Measurements from ENCODE around the gene URB1.
A peak's percentile ranks its signal among the peaks of the same experiment; 100 is the strongest.

The URB1 gene

DNA sequence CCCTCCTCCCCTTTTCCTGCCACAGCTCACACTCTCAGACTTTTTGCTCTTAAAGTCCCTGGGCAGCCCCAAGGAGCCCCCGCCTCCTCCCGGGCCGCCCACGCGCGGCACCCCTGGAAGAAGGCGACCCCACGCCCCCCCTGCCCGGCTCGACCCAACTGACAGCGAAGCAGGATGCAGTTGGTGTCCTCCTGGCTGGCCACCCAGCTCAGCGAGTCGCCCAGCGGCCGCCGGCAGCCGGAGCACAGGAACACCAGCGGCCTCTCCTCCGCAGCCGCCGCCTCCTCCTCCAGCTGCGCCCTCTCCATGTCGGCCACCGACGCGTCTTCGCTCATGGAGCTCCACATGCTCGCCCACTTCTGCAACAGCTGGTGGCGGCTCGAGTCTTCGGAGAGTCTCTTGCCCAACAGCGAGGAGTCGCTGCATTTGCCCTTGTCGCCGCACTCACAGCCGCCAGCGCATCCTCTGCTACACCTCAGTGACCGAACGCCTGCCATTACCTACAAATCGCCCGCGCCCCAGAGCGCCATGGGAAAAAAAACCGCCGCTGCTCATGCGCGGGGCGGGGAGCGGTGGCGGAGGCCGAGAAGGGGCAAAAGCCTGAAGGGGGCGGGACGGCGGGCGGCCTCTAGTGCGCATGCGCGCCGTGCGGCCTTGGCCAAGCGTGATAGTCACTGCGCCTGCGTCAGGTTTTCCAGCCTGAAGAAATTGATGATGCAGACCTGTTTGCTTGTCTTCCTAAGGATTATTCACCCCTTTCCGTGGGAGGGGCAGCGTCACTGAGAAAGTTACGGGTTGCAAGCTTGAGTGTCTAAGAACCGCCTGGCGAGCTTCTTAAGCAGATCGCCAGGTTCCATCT is 114.1 kb downstream of the URB1 start, which contains the start of gene MIS18A:
TSS of gene MIS18A (minus strand) at position 532 of the 859 bp plus-strand sequence. CDS start at position 497, 35 bp downstream.
- H2BK120ac ChIP-seq (ENCODE audit: low read depth, low read length) = no peak within 1 kb of the TSS
- no peak within 1 kb of the TSS for H4K91ac ChIP-seq (ENCODE audit: low read depth, low read length, poor library complexity)
- no peaks in the 10 kb centered on the region for H3K27me3 ChIP-seq (ENCODE audit: control insufficient read depth in 3 of 3, insufficient read depth in 3 of 3, low read depth in 1 of 3, low read length in 3 of 3)
- H2AK5ac ChIP-seq (ENCODE audit: low read depth, low read length) = peak within 1 kb of the TSS; percentile 9
- no peak within 1 kb of the TSS for H4K8ac ChIP-seq (ENCODE audit: low read depth, low read length)
- H3K79me1 ChIP-seq (ENCODE audit: low read depth, low read length) = no peaks in the 10 kb centered on the region
- no peak within 1 kb of the TSS for H2BK15ac ChIP-seq (ENCODE audit: low read length)
- peak within 1 kb of the TSS; percentile 71 for H3K27ac ChIP-seq (replicated peaks; ENCODE audit: low read length)
- peak within 1 kb of the TSS; percentile 77 for H3K14ac ChIP-seq (ENCODE audit: low read length)
- WGBS, 2 donors (ENCODE audit: extremely low coverage in 2 of 2, insufficient read length in 2 of 2, insufficient replicate concordance in 1 of 2) = no CpG with 5 or more reads among the region's 69 CpGs
- peak within 1 kb of the TSS; percentile 95 for H3K9ac ChIP-seq (ENCODE audit: low read depth, low read length, poor library complexity)
- peak within 1 kb of the TSS; percentile 84 to 96 for H3K4me3 ChIP-seq (ENCODE audit: low read length in 2 of 2)
- peaks cover 4 to 19% of the 10 kb centered on the region in 2 donors for H3K36me3 ChIP-seq (replicated peaks in 1 of 2; ENCODE audit: control insufficient read depth in 2 of 2, insufficient read depth in 2 of 2, low read length in 2 of 2)
- peak within 1 kb of the TSS; percentile 96 for H3K23ac ChIP-seq (ENCODE audit: low read depth, low read length, poor library complexity)
- no peak within 1 kb of the TSS for H2BK5ac ChIP-seq (ENCODE audit: low read length)
- no peaks in the 10 kb centered on the region for H3K9me3 ChIP-seq (replicated peaks in 1 of 2; ENCODE audit: control insufficient read depth in 2 of 2, insufficient read depth in 1 of 2, low read depth in 1 of 2, low read length in 2 of 2)
- H2BK12ac ChIP-seq (ENCODE audit: low read length) = no peak within 1 kb of the TSS
- H3K4ac ChIP-seq (ENCODE audit: low read length) = no peak within 1 kb of the TSS
- peak; percentile 95 for DNase-seq (ENCODE audit: low spot score)
- H3K18ac ChIP-seq (ENCODE audit: low read length) = peak within 1 kb of the TSS; percentile 96
- H3K4me1 ChIP-seq (ENCODE audit: control insufficient read depth in 2 of 2, insufficient read depth in 1 of 2, low read depth in 1 of 2, low read length in 2 of 2) = peaks cover 2 to 4% of the 10 kb centered on the region in 2 donors
- peak within 1 kb of the TSS; percentile 95 for H2AFZ ChIP-seq (ENCODE audit: low read length)
- peak within 1 kb of the TSS; percentile 71 for H3K4me2 ChIP-seq (ENCODE audit: insufficient read depth, low read length, poor library complexity, severe bottlenecking)

DNA sequence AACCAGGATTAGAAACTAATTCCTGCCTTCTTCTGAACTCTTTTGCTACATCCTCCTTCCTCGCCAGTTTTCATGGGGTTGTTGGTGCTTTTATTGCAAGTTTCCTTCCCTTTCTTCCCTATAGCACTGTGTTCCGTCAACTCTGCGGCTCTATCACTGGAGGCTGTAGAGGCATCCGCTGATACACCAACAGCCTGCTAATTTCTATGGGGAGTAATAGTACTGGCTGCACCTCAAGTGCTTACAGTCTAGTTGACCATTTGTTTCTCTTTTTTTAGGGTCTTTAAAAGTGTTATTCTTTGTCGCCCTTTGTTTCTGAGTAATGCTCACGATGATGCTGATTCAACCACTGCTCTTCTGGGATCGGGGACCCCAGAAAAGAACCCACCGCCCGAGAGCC is 114.7 kb downstream of the URB1 start:
- Histone ChIP-seq H3K4ac (ENCODE audit: low read length) (no peak overlapping the region), H3K4me3 (ENCODE audit: low read length in 2 of 2) (peak overlapping the region; percentile 84 to 96), H4K8ac (ENCODE audit: low read depth, low read length) (no peak overlapping the region), H3K27ac (replicated peaks; ENCODE audit: low read length) (no peak overlapping the region), H3K27me3 (ENCODE audit: control insufficient read depth in 3 of 3, insufficient read depth in 3 of 3, low read depth in 1 of 3, low read length in 3 of 3) (no peaks in the 10 kb centered on the region), H3K4me2 (ENCODE audit: insufficient read depth, low read length, poor library complexity, severe bottlenecking) (peak overlapping the region; percentile 68), H2BK5ac (ENCODE audit: low read length) (no peak overlapping the region), H4K91ac (ENCODE audit: low read depth, low read length, poor library complexity) (no peak overlapping the region), H3K9ac (ENCODE audit: low read depth, low read length, poor library complexity) (peak overlapping the region; percentile 95), H2BK120ac (ENCODE audit: low read depth, low read length) (no peak overlapping the region), H3K18ac (ENCODE audit: low read length) (no peak overlapping the region), H3K79me1 (ENCODE audit: low read depth, low read length) (no peaks in the 10 kb centered on the region), H3K9me3 (replicated peaks in 1 of 2; ENCODE audit: control insufficient read depth in 2 of 2, insufficient read depth in 1 of 2, low read depth in 1 of 2, low read length in 2 of 2) (no peaks in the 10 kb centered on the region), H3K23ac (ENCODE audit: low read depth, low read length, poor library complexity) (no peak overlapping the region), H2BK15ac (ENCODE audit: low read length) (no peak overlapping the region), H2BK12ac (ENCODE audit: low read length) (no peak overlapping the region), H3K36me3 (replicated peaks in 1 of 2; ENCODE audit: control insufficient read depth in 2 of 2, insufficient read depth in 2 of 2, low read length in 2 of 2) (peaks cover 4 to 26% of the 10 kb centered on the region in 2 donors), H3K4me1 (ENCODE audit: control insufficient read depth in 2 of 2, insufficient read depth in 1 of 2, low read depth in 1 of 2, low read length in 2 of 2) (peaks cover 2 to 4% of the 10 kb centered on the region in 2 donors), H2AK5ac (ENCODE audit: low read depth, low read length) (no peak overlapping the region), H3K14ac (ENCODE audit: low read length) (no peak overlapping the region), H2AFZ (ENCODE audit: low read length) (peak overlapping the region; percentile 95)
- WGBS, 2 donors (ENCODE audit: extremely low coverage in 2 of 2, insufficient read length in 2 of 2, insufficient replicate concordance in 1 of 2) = no CpG with 5 or more reads among the region's 9 CpGs
- no peak for DNase-seq (ENCODE audit: low spot score)

DNA sequence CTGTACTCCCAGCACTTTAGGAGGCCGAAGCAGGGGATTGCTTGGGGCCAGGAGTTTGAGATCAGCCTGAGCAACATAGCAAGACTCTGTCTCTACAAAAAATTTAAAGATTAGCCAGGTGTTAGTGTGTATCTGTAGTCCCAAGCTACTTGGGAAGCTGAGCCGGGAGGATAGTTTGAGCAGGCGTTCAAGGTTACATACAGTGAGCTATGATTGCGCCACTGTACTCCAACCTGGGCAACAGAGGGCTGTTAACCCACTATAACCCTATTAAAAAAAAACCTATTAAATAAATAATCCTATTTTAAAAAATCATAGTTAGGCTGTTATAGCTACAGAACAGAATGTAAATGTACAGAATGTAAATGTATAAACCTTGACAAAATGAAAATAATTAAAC is 116.1 kb downstream of the URB1 start:
- no peak overlapping the region for H4K8ac ChIP-seq (ENCODE audit: low read depth, low read length)
- no peaks in the 10 kb centered on the region for H3K9me3 ChIP-seq (replicated peaks in 1 of 2; ENCODE audit: control insufficient read depth in 2 of 2, insufficient read depth in 1 of 2, low read depth in 1 of 2, low read length in 2 of 2)
- H2BK12ac ChIP-seq (ENCODE audit: low read length) = no peak overlapping the region
- H3K4ac ChIP-seq (ENCODE audit: low read length) = no peak overlapping the region
- no peak overlapping the region for H3K4me3 ChIP-seq (ENCODE audit: low read length in 2 of 2)
- WGBS, 2 donors (ENCODE audit: extremely low coverage in 2 of 2, insufficient read length in 2 of 2, insufficient replicate concordance in 1 of 2) = no CpG with 5 or more reads among the region's 4 CpGs
- no peak overlapping the region for H3K4me2 ChIP-seq (ENCODE audit: insufficient read depth, low read length, poor library complexity, severe bottlenecking)
- no peak overlapping the region for H2BK5ac ChIP-seq (ENCODE audit: low read length)
- H2BK15ac ChIP-seq (ENCODE audit: low read length) = no peak overlapping the region
- H3K27me3 ChIP-seq (ENCODE audit: control insufficient read depth in 3 of 3, insufficient read depth in 3 of 3, low read depth in 1 of 3, low read length in 3 of 3) = no peaks in the 10 kb centered on the region
- peaks cover 2 to 4% of the 10 kb centered on the region in 2 donors for H3K4me1 ChIP-seq (ENCODE audit: control insufficient read depth in 2 of 2, insufficient read depth in 1 of 2, low read depth in 1 of 2, low read length in 2 of 2)
- no peak overlapping the region for H2BK120ac ChIP-seq (ENCODE audit: low read depth, low read length)
- no peak for DNase-seq (ENCODE audit: low spot score)
- H3K36me3 ChIP-seq (replicated peaks in 1 of 2; ENCODE audit: control insufficient read depth in 2 of 2, insufficient read depth in 2 of 2, low read length in 2 of 2) = peaks cover 7 to 39% of the 10 kb centered on the region in 2 donors
- no peak overlapping the region for H3K14ac ChIP-seq (ENCODE audit: low read length)
- H3K27ac ChIP-seq (replicated peaks; ENCODE audit: low read length) = no peak overlapping the region
- H3K79me1 ChIP-seq (ENCODE audit: low read depth, low read length) = no peaks in the 10 kb centered on the region
- no peak overlapping the region for H4K91ac ChIP-seq (ENCODE audit: low read depth, low read length, poor library complexity)
- no peak overlapping the region for H3K18ac ChIP-seq (ENCODE audit: low read length)
- H2AK5ac ChIP-seq (ENCODE audit: low read depth, low read length) = no peak overlapping the region
- H2AFZ ChIP-seq (ENCODE audit: low read length) = no peak overlapping the region
- H3K9ac ChIP-seq (ENCODE audit: low read depth, low read length, poor library complexity) = no peak overlapping the region
- no peak overlapping the region for H3K23ac ChIP-seq (ENCODE audit: low read depth, low read length, poor library complexity)

DNA sequence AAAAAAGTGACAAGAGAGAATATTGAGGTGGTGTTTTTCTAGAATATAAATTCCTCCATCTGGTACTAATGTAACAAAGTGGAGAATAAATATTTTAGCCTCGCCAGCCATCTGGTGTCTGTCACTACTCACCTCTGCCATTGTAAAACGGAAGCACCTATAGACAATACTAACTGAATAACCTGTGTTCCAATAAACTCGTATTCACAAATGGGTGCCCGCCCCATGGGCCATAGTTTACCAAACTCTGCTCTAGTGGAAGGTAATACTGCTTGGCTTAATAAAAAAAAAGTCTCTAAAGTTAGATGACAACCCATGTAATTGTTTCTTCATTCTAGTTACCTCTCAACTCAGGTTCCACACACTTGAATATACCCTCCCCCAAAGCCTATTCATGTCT is 122.1 kb downstream of the URB1 start:
- no peak overlapping the region for H4K91ac ChIP-seq (ENCODE audit: low read depth, low read length, poor library complexity)
- H3K14ac ChIP-seq (ENCODE audit: low read length) = no peak overlapping the region
- no peaks in the 10 kb centered on the region for H3K27me3 ChIP-seq (ENCODE audit: control insufficient read depth in 3 of 3, insufficient read depth in 3 of 3, low read depth in 1 of 3, low read length in 3 of 3)
- no peak overlapping the region for H2AK5ac ChIP-seq (ENCODE audit: low read depth, low read length)
- no peaks in the 10 kb centered on the region for H3K4me1 ChIP-seq (ENCODE audit: control insufficient read depth in 2 of 2, insufficient read depth in 1 of 2, low read depth in 1 of 2, low read length in 2 of 2)
- no peak overlapping the region for H2BK12ac ChIP-seq (ENCODE audit: low read length)
- no peak overlapping the region for H2BK120ac ChIP-seq (ENCODE audit: low read depth, low read length)
- no peak overlapping the region for H2AFZ ChIP-seq (ENCODE audit: low read length)
- no peak overlapping the region for H4K8ac ChIP-seq (ENCODE audit: low read depth, low read length)
- H3K4ac ChIP-seq (ENCODE audit: low read length) = no peak overlapping the region
- no peak overlapping the region for H2BK5ac ChIP-seq (ENCODE audit: low read length)
- no peak overlapping the region for H3K23ac ChIP-seq (ENCODE audit: low read depth, low read length, poor library complexity)
- no peak overlapping the region for H3K27ac ChIP-seq (replicated peaks; ENCODE audit: low read length)
- H3K18ac ChIP-seq (ENCODE audit: low read length) = no peak overlapping the region
- no peak for DNase-seq (ENCODE audit: low spot score)
- H3K9ac ChIP-seq (ENCODE audit: low read depth, low read length, poor library complexity) = no peak overlapping the region
- H3K4me3 ChIP-seq (ENCODE audit: low read length in 2 of 2) = no peak overlapping the region
- no peak overlapping the region for H3K4me2 ChIP-seq (ENCODE audit: insufficient read depth, low read length, poor library complexity, severe bottlenecking)
- H3K9me3 ChIP-seq (replicated peaks in 1 of 2; ENCODE audit: control insufficient read depth in 2 of 2, insufficient read depth in 1 of 2, low read depth in 1 of 2, low read length in 2 of 2) = peaks cover 0 to 2% of the 10 kb centered on the region in 2 donors
- H3K36me3 ChIP-seq (replicated peaks in 1 of 2; ENCODE audit: control insufficient read depth in 2 of 2, insufficient read depth in 2 of 2, low read length in 2 of 2) = peaks cover 23 to 88% of the 10 kb centered on the region in 2 donors
- no peaks in the 10 kb centered on the region for H3K79me1 ChIP-seq (ENCODE audit: low read depth, low read length)
- H2BK15ac ChIP-seq (ENCODE audit: low read length) = no peak overlapping the region
- no CpG with 5 or more reads among the region's 4 CpGs for WGBS, 2 donors (ENCODE audit: extremely low coverage in 2 of 2, insufficient read length in 2 of 2, insufficient replicate concordance in 1 of 2)

All from neuronal stem cell (in vitro differentiated cells).